ENCODE results near the gene ESYT1.

Gene ESYT1

DNA sequence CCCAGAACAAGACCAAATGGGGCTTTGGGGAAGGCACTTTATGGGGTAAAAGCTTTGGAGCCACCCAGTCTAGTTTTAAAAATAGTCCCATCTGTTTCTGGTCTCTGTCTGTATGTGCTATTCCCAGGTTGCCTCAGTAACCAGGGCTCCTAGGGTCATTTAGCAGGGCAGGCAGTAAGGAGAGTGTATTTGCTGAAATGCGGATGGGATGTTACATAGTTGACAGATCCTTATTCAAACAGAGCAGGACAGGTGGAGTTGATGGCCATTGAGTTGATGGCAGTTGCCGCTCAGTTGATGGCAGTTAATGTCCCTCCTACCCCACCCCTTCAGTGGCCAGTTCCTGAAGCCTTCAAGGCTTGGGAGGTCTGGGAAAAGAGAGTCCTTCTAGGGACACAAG lies 5.4 kb upstream of the ESYT1 start:
- no peak for DNase-seq (ENCODE audit: low read depth, low spot score)
- H3K4me3 ChIP-seq (ENCODE audit: low read length), result no peak overlapping the region

DNA sequence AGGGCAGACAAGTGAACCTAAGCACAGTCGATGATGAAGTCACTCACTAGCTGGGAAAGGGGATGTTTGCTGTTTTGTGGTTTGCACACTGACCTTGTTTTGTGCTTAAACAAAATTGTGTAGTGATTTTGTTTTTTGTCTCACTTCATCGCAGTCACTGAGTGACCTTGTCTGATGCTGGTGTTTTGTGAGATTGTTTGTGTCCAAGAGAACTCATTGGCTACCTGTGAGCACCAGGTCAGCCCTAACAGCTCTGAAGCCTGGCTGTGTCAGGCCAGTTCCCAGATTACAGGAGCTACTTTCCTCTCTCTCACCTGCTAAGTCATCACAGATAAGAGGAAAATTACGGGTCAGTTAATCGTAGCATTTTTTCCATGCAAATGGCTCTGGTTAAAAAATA lies 3.9 kb upstream of the ESYT1 start:
- no peak for DNase-seq (ENCODE audit: low read depth, low spot score)
- H3K4me3 ChIP-seq (ENCODE audit: low read length), result no peak overlapping the region

DNA sequence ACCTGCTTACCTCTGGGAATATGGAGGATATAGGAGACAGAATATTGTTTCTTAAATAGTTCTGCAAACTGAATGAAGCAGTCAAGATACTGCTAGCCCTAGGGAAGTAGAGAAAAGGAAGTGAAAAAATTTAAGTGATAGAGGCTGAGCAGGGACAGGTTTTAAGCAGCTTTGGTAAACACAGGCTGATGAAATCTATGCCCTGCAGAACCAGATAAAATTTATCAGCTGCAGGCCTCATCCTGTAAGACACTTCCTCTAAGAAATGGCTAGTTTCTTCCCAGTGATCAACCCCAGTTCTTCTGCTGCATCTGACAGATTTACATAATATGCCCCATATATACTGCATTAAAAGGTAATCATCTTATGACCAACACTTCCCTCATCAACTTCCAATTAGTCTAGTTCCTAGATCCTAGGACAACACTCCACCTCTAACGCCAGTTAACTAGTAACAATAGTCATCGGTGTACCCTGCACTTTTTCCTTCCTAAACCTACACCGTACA lies 1.3 kb upstream of the ESYT1 start:
- no peak for DNase-seq (ENCODE audit: low read depth, low spot score)
- no peak overlapping the region for H3K4me3 ChIP-seq (ENCODE audit: low read length)

DNA sequence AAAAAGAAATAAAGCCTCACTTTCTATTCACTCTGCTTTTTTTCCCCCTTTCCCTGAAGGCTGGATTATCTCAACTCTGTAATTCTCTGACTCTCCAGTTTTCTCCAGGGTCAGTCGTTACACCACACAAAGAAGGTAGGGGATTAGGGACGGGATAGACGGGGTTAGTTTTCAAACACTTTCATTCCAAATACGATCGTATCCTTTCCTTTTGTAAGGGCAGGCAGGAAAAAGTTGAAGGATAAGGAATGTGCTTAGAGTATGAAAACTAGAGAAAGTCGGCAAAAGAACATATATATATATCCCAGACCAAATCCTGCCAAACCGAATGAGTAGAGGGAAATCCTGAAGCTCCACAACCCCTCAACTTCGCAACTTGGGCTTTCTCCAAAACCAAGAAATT lies 581 bp upstream of the ESYT1 start:
- DNase-seq (ENCODE audit: low read depth, low spot score), result no peak
- peak overlapping the region; percentile 44 for H3K4me3 ChIP-seq (ENCODE audit: low read length)

DNA sequence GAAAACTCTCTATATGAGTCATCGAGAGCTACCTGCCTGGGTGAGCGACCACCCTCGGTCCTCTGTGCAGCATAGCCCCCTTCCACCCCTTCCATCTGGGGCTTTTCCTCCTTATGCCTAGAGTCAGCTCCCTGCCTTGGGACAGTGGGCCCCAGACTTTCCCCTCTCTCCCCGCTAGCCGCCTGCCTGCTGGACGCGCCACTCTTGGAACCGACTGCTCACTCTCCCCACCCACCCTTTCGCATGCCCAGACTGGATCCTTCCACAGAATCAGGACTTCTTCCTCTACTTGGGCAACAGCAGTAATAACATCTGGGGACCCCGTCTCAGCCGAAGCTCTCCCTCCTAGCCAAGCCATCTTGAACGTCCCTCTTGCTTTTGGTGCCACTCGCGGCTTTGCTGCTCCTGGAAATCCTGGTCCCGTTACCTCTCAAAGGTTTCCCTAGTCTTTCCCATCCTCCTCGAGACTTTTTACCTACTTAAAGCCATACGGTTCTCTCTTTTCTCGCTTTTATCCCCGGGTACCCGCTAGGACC lies 671 bp downstream of the ESYT1 start:
- peak overlapping the region; percentile 60 for H3K4me3 ChIP-seq (ENCODE audit: low read length)
- no peak for DNase-seq (ENCODE audit: low read depth, low spot score)

DNA sequence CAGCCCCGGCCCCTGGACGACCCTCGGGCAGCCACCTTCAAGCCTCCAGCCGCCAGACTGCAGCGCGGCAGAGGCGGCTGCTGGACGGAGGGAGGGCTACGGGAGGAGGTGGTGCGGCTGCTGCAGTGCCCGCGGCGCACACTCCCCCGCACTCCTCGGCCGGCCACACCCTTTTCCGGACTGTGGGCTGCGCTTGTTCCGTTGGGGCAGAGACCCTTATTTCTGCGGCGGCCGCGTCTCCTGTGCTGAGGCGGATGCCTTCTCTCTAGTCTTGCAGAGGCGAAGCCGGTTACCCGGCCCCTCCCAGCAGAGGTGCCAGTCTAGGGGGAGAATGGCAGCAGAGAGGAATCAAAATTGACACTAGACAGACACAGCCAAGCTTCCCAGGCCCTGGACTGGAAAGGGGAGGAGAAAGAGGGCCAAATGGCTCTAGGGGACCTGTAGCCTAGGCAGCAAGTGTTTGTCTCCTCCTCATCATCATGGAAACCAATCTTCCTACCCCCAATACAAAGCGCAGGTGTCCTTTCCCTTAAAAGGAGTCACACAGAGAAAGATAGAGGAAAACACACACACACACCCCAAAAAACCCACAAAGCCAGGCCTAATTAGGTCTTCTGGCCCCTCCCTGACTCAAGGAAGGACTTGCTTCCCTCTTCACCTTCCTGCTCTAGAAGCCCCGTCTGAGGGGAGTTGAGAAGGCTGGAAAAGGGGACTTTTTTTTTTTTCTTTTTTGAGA lies 1.3 kb downstream of the ESYT1 start:
- peak overlapping the region; percentile 60 for H3K4me3 ChIP-seq (ENCODE audit: low read length)
- peak; percentile 70 for DNase-seq (ENCODE audit: low read depth, low spot score)

DNA sequence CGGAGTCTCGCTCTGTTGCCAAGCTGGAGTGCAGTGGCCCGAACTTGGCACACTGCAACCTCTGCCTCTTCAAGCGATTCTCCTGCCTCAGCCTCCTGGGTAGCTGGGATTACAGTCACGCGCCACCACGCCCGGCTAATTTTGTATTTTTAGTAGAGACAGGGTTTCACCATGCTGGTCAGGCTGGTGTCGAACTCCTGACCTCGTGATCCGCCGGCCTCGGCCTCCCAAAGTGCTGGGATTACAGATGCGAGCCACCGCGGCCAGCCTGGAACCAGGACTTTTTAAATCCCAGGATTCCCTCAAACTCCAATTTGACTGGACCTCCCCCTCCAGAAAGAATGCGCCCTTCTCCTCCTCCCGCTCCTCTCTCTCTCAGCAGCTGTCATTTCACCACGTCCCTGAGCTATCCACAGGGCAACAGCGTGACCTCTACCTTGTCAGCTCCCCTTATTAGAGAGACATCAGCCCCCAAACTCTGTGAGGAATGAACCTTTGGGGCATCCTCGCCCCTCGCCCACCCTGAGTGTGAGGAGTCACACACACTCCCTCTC lies 2.0 kb downstream of the ESYT1 start:
- no peak for DNase-seq (ENCODE audit: low read depth, low spot score)
- H3K4me3 ChIP-seq (ENCODE audit: low read length), result peak overlapping the region; percentile 60

DNA sequence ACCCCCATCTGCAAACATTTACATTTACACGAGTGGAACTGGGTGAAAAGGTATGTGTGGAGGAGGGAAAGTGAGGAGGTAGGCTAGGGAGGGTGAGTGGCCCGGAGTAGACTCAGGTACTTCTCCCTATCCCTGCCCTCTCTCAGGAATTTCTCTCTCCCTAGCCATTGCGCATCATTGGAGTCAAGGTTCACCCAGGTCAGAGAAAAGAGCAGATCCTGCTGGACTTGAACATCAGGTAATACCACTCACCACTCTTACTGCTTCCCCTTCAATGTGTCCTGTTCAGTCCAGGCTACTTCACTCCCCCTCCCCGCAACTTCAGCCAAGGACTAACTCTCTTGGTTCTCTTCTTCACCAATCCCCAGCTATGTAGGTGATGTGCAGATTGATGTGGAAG lies 2.8 kb downstream of the ESYT1 start:
- no peak overlapping the region for H3K4me3 ChIP-seq (ENCODE audit: low read length)
- DNase-seq (ENCODE audit: low read depth, low spot score), result no peak

DNA sequence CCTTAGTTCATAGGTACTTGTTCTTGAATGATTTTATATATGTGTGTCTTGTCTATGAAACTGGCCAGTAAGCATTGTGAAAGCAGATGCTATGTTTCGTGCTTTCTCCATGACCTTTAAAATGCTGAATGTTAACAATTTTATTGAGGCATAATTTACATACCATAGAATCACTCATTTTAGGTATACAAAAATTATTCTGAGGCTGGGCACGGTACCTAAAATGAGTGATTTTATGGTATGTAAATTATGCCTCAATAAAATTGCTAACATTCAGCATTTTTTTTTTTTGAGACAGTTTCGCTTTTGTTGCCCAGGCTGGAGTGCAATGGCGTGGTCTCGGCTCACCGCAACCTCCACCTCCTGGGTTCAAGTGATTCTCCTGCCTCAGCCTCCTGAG lies 6.8 kb downstream of the ESYT1 start:
- no peak overlapping the region for H3K4me3 ChIP-seq (ENCODE audit: low read length)
- DNase-seq (ENCODE audit: low read depth, low spot score), result no peak

DNA sequence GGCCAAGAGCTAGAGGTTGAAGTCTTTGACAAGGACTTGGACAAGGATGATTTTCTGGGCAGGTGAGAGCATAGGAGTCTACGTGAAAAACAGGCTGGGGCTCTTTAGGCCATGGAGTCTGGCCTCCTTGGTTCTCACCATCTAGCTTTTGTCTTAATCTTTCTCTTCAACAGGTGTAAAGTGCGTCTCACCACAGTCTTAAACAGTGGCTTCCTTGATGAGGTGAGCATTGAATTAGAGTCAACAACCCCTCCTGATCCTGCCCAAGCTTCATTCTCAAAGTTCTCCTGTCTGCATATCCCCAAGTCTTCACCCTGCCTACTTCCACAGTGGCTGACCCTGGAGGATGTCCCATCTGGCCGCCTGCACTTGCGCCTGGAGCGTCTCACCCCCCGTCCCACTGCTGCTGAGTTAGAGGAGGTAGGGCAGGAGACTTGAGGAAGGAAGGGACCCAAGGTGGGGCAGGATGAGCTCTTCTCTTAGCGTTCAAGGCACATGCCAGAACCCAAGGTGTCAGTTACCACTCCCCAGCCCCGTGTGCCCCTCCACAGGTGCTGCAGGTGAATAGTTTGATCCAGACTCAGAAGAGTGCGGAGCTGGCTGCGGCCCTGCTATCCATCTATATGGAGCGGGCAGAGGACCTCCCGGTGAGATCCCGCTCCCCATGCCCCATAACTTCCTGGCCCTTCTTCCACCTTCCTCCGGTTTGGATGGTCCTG lies 9.9 kb downstream of the ESYT1 start:
- DNase-seq (ENCODE audit: low read depth, low spot score), result no peak
- H3K4me3 ChIP-seq (ENCODE audit: low read length), result no peak overlapping the region

DNA sequence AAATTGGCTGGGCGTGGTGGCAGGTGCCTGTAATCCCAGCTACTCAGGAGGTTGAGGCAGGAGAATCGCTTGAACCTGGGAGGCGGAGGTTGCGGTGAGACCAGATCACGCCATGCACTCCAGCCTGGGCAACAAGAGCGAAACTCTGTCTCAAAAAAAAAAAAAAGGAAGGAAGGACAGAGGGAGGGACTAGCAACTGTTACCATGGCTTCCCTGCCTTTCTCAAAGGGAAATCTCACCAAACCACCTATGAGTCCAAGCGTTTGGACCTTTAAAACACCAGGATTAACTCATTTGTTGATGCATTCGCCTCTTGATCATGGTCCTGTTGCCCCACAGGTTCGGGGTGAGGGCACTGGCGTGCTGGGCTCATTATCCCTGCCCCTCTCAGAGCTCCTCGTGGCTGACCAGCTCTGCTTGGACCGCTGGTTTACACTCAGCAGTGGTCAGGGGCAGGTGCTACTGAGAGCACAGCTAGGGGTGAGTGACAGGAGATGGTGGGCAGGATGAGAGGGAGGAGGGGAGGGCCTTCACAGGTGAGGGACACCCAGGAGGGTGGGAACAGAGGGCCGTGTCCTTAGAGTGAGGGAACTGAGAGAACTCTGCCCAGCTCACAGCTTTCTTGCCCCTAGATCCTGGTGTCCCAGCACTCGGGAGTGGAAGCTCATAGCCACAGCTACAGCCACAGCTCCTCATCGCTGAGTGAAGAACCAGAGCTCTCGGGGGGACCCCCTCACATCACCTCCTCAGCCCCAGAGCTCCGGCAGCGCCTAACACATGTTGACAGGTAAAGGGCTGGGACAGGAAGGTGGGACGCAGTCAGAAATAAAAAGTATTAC lies 14.1 kb downstream of the ESYT1 start:
- no peak for DNase-seq (ENCODE audit: low read depth, low spot score)
- H3K4me3 ChIP-seq (ENCODE audit: low read length), result no peak overlapping the region

DNA sequence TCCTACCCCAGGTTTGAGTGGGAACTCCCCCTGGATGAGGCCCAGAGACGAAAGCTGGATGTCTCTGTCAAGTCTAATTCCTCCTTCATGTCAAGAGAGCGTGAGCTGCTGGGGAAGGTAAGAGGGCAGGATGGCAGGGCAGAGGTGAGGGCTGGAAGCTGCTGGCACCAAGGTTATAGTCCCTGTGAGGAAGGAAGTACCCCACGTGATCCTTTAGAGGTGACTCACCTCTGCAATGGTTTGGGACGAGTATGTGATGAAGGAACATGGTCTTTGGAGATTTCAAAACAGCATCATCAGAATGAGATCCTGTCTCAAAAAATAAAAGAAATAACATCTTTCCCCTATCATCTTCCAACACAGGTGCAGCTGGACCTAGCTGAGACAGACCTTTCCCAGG lies 15.2 kb downstream of the ESYT1 start:
- DNase-seq (ENCODE audit: low read depth, low spot score), result no peak
- H3K4me3 ChIP-seq (ENCODE audit: low read length), result no peak overlapping the region

DNA sequence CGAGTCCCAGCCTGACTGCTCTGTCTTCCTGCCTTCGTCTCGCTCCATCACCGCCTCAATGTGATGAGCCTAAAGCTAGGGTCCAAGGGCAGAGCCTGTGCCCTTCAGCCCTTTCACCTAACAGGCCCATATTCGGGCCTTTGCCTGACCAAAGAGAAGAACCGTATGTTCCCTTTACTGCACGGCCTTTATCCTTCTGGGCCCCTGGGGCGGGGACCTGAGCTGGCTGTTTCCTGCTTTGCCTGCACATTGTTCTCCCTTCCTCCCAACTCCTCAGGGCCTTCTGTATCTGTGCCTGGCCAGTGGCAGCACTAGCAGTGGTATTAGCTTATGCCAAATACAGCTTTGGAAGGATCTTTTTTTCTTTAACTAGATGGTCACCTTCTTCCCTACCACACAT lies 15.8 kb downstream of the ESYT1 start:
- DNase-seq (ENCODE audit: low read depth, low spot score), result no peak
- H3K4me3 ChIP-seq (ENCODE audit: low read length), result no peak overlapping the region

DNA sequence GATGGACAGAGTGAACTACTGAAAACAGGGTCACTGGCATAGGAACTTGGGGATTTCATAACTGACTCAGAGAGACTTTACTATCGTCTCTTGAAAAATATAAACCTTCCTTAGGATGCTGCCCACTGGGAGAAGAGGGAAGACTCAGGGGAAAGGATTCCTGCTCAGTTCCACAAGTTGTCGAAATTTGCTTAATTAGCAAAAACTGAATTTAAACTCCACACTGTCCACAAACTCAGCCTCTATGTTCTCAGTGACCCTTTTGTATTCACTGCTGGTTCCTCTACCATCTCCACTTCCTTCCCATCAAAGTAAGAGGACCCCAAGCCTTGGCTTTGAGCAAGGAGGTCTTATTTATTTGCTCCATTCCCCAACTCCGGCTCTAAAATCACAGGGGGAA lies 17.1 kb downstream of the ESYT1 start:
- DNase-seq (ENCODE audit: low read depth, low spot score), result no peak
- no peak overlapping the region for H3K4me3 ChIP-seq (ENCODE audit: low read length)

DNA sequence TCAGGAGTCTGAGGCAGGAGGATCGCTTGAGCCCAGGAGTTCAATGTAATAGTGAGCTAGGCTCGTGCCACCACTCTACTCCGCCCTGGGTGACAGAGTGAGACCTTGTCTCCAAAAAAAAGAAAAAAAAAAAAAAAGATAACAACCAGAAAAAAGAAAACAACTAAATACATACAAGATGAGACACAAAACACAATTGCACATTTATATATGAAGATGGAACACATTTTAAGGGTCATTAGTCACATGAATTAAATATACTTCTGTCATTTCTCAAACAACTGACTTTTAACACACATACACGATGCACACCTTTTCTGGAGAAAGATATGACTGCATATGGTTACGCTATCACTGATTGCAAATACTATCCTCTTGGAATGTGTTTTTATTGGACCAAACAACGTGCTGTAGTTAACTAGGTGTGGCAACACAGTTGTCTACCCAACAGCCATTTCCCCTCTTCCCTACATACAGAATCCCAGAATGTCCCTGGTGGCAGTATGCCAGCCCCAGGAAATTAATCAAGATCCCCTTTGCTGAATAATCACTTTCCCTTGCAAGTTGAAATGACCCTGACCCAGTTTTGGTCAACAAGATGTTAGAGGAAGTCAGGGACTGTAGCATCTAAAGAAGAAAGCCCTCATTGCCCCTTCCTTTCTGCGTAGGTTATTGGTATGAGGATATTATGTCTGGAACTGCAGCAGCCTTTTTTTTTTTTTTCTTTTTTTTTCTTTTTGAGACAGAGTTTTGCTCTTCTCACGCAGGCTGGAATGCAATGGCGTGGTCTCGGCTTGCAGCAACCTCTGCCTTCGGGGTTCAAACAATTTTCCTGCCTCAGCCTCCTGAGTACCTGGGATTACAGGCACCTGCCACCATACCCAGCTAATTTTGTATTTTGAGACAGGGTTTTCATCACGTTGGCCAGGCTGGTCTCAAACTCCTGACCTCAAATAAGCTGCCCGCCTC lies 18.7 kb downstream of the ESYT1 start:
- no peak for DNase-seq (ENCODE audit: low read depth, low spot score)
- no peak overlapping the region for H3K4me3 ChIP-seq (ENCODE audit: low read length)

DNA sequence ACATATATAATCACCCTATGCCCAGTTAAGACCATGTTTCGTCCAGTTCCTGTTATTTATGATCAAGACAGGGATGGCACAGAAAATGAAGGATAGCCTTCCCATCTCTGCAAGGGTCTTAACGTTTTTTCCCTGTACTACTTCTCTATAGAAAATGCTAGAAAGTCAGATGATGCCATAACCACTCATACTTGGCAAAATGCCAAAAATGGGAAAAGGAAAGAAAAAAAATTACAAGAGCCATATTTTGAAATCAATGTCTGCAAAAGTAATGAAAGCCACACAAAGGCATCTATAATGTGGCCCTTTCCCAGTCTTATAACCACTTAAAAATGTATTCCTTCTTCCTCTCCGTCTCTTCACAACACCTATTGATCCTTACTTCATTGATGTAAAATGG lies 22.5 kb downstream of the ESYT1 start:
- DNase-seq (ENCODE audit: low read depth, low spot score), result no peak
- no peak overlapping the region for H3K4me3 ChIP-seq (ENCODE audit: low read length)

DNA sequence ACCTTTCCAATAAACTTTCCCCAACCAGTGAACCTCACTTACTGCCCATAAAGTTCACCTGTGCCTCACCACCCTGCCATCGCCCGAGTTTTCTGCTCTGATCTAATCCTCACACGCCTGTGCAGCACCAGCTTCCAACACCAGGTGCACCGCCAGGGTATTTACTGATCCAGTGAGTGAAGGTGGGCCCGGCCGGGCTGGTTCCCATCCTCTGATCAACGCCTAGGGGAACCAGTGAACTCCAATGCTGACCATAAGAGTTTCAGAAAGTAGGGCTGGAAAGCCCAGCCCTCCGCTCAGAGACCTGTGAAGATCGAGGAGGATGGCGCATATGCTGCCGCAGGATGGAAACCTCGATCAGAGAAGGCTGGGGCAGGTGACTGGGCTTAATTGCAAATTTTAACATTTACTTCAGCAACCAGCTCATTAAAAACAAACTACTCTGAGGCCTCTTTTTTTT lies 23.6 kb downstream of the ESYT1 start:
- peak; percentile 62 for DNase-seq (ENCODE audit: low read depth, low spot score)
- peak overlapping the region; percentile 86 for H3K4me3 ChIP-seq (ENCODE audit: low read length)

DNA sequence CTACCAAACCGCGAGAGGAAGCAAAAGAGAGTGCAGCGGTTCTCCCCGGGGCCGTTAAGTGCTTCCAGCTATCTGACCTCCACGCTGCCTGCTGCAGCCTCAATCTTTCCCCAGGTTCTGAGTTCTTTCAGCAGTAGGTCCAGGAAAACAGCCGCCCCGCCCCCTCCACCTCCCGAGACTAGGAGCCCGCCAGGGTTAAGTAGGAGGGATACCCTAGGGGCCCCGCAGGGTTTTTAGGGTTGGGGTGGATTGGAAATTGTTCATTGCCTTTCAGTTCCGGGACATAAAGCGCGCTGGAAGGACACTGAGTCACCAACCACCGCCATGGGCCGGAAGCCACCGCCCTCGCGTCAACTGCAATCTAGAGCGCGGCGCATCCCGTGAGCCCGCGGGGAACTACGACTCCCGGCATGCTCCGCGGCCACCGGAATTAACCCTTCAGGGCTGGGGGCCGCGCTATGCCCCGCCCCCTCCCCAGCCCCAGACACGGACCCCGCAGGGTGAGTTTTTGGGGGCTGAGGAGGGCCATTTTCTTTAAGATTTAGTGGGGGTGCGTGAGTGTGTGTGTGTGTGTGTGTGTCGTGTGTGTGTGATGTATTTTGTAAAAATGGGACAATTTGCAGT lies 24.2 kb downstream of the ESYT1 start, which contains the start of gene MYL6B:
Gene MYL6B, plus strand, starts transcription at position 456 of the 624 bp plus-strand sequence. CDS start 1,332 bp downstream, outside the sequence.
- peak; percentile 92 for DNase-seq (ENCODE audit: low read depth, low spot score)
- H3K4me3 ChIP-seq (ENCODE audit: low read length), result peak within 1 kb of the TSS; percentile 86
